Activated naive CD8-positive, alpha-beta T cell treated with anti-CD3 and anti-CD28 coated beads, Interleukin-2, amount 10 ng/mL, durations not matched to agents 7 days and 5 days (primary cell): ENCODE measurements around the gene RRP12. TPM values are rescaled to one million over a fixed set of nuclear protein-coding genes. Genes with fewer than 3 reads are reported as not detected.

Source experiments
- ATAC-seq: fragments of 150-1000 bp; cut with Tn5 transposase; one replicate; pipeline ENCODE4 v1.10.0; 2021; ENCODE audit warnings: low read depth, moderate library complexity
- POLR2A ChIA-PET: fragments of 350-600 bp; sonication (Branson Sonifier 250); formaldehyde crosslinking; loops from one replicate; lab custom pipeline; 2021; ENCODE audit warnings: antibody characterized with exemption; lab: Charles Lee
- DNase-seq: peaks from one replicate; pipeline ENCODE4 v3.0.0; 2021
- H3K27ac Mint-ChIP-seq: one replicate; pipeline ENCODE4 v1.8.0; 2022; ENCODE audit warnings: mild to moderate bottlenecking, mixed read lengths
- H3K27me3 Mint-ChIP-seq: one replicate; pipeline ENCODE4 v1.8.0; 2022; ENCODE audit warnings: mild to moderate bottlenecking, moderate library complexity, mixed read lengths
- H3K36me3 Mint-ChIP-seq: one replicate; pipeline ENCODE4 v1.8.0; 2021; ENCODE audit warnings: mild to moderate bottlenecking, mixed read lengths
- H3K4me1 Mint-ChIP-seq: one replicate; pipeline ENCODE4 v1.8.0; 2021; ENCODE audit warnings: mixed read lengths
- H3K4me3 Mint-ChIP-seq: one replicate; pipeline ENCODE4 v1.8.0; 2022; ENCODE audit warnings: mild to moderate bottlenecking, moderate library complexity, mixed read lengths
- H3K9me3 Mint-ChIP-seq: one replicate; pipeline ENCODE4 v1.8.0; 2021; ENCODE audit warnings: mixed read lengths
- total RNA-seq, 2 experiments: library from RNA; stranded (reverse); gene quantifications; one replicate each; pipeline ENCODE4 v1.2.3, GENCODE V29; 2021

Gene RRP12
- total RNA-seq, 2 experiments from 2014 or later: 20.5 to 23.8 TPM

DNA sequence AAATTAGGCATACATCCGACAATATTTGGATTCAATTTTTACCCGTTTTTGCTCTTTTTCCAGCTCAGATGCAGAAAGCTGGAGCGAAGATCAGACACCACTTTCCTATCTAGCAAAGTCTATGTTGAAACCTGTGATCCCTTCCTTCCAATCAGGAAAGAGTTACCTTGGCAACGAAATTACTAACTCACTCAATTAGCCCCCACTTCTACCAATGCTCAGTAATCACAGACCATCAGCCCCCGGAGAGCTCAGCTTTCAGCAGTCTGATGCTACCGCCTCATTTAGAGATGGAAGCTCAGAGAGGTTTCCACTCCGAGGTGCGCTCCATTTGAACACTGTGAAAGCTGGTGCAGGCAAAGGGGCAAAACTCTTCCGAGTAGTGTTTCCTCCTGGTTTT, 75.4 kb downstream of the RRP12 start:
- Mint-ChIP-seq H3K27ac (no peak overlapping the region), H3K4me3 (no peak overlapping the region), H3K27me3 (peaks cover 3% of the 10 kb centered on the region), H3K36me3 (peaks cover 7% of the 10 kb centered on the region), H3K4me1 (peaks cover 21% of the 10 kb centered on the region), H3K9me3 (no peaks in the 10 kb centered on the region)
- POLR2A ChIA-PET: interaction anchor here (1.8 kb wide), 1 partner anchor 34 kb away, joined by 4 read pairs; the partner anchor contains the start of gene ARHGAP19
- ATAC-seq (no peak), DNase-seq (no peak)

DNA sequence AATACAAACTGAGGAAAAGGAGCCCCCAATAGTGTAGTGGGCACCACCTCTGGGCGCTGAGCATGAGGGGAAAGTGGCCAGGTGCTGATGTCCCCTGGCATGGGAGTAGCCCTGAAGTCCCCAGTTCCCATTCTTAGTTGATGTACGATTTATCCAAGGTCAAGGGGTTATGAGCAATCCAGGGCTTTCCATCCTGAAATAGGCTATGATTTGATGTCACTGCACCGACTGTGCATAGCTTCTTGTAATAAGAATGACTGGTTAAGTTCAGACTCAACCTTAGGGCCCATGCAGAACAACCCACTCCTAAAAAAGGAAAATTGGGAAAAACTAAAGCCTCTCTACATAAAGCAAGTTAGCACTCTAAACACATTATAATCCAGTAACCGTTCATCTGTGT, 77.6 kb downstream of the RRP12 start:
- no peak for ATAC-seq
- Mint-ChIP-seq H3K36me3 (peaks cover 4% of the 10 kb centered on the region), H3K27ac (no peak overlapping the region), H3K4me3 (no peak overlapping the region), H3K9me3 (no peaks in the 10 kb centered on the region), H3K4me1 (peaks cover 27% of the 10 kb centered on the region), H3K27me3 (peaks cover 3% of the 10 kb centered on the region)
- POLR2A ChIA-PET: no interaction called here
- DNase-seq: no peak

- ATAC-seq (no peak), DNase-seq (no peak)
- Mint-ChIP-seq H3K27ac (no peak overlapping the region), H3K36me3 (peaks cover 2% of the 10 kb centered on the region), H3K9me3 (no peaks in the 10 kb centered on the region), H3K4me1 (peaks cover 24% of the 10 kb centered on the region), H3K27me3 (peaks cover 5% of the 10 kb centered on the region), H3K4me3 (peak overlapping the region; percentile 89)
- POLR2A ChIA-PET: interaction anchor here (4.4 kb wide), 1 partner anchor 11 kb away, joined by 54 read pairs; the partner anchor contains the start of gene FRAT2
Measured at GRCh38 chr10:97321804-97322190, 79.3 kb downstream of the RRP12 start.

GRCh38 chr10:97321032-97321803, 79.9 kb downstream of the RRP12 start:
- H3K9me3 Mint-ChIP-seq: no peaks in the 10 kb centered on the region
- peaks cover 5% of the 10 kb centered on the region for H3K27me3 Mint-ChIP-seq
- peak; percentile 42 for DNase-seq
- peaks cover 2% of the 10 kb centered on the region for H3K36me3 Mint-ChIP-seq
- POLR2A ChIA-PET: interaction anchor here (4.4 kb wide), 1 partner anchor 11 kb away, joined by 54 read pairs; the partner anchor contains the start of gene FRAT2
- H3K4me1 Mint-ChIP-seq: peaks cover 23% of the 10 kb centered on the region
- ATAC-seq: no peak
- H3K27ac Mint-ChIP-seq: peak overlapping the region; percentile 87
- H3K4me3 Mint-ChIP-seq: peak overlapping the region; percentile 89

DNA sequence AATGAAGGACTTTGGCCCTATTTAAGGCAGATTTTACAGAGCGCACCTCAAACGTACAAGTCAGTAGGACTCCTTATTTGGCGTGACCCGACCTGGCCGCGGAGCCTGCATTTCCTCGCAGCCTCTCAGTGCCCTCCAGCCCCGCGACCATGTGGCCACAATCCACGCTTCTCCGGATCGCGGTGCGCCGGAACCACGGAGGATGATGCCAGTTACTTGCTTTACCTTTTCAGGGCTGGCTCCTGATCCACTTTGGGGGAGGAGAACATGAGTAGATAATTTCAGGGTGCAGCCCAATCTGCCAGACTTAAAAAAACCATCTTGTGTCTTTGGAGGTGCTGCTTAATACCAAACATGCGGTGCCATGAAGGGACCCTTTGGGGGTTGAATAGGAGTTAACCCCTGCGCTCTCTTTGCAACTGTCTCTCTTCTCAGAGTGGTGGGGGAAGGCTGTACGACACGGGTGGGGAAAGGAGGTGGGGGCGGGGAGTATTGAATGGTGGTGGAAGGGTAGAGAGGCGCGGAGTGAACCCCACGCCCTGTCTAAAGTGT, 80.6 kb downstream of the RRP12 start:
- Mint-ChIP-seq H3K27ac (peak overlapping the region; percentile 87), H3K9me3 (no peaks in the 10 kb centered on the region), H3K4me3 (peak overlapping the region; percentile 89), H3K4me1 (peaks cover 23% of the 10 kb centered on the region), H3K27me3 (peaks cover 5% of the 10 kb centered on the region), H3K36me3 (peaks cover 2% of the 10 kb centered on the region)
- ATAC-seq (no peak), DNase-seq (peak; percentile 56)
- POLR2A ChIA-PET: interaction anchor here (1.6 to 4.4 kb wide), 6 partner anchors 8 to 81 kb away, joined by 5 to 54 read pairs (median 10); partner anchors contain the start of genes ARHGAP19, FRAT2 and RRP12

DNA sequence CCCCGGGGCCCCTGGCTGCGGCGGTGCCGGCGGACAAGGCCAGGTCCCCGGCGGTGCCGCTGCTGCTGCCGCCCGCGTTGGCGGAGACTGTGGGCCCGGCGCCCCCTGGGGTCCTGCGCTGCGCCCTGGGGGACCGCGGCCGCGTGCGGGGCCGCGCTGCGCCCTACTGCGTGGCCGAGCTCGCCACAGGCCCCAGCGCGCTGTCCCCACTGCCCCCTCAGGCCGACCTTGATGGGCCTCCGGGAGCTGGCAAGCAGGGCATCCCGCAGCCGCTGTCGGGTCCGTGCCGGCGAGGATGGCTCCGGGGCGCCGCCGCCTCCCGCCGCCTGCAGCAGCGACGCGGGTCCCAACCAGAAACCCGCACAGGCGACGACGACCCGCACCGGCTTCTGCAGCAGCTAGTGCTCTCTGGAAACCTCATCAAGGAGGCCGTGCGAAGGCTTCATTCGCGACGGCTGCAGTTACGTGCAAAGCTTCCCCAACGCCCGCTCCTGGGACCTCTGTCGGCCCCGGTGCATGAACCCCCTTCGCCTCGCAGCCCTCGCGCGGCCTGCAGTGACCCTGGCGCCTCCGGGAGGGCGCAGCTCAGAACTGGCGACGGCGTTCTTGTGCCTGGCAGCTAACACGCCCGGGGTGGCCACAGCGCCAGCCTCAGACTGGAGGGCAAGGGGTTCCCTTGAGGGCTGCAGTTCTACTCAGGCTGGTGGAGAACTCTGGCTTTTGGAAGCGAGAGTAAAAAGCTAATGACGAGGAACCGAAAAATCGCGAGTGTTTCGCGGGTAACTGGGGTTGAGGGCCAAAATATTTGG, 81.3 kb downstream of the RRP12 start:
- DNase-seq (peak; percentile 75), ATAC-seq (peak; percentile 50)
- peaks cover 23% of the 10 kb centered on the region for H3K4me1 Mint-ChIP-seq
- no peaks in the 10 kb centered on the region for H3K9me3 Mint-ChIP-seq
- POLR2A ChIA-PET: interaction anchor here (1.6 to 4.4 kb wide), 6 partner anchors 9 to 81 kb away, joined by 5 to 54 read pairs (median 10); partner anchors contain the start of genes ARHGAP19, FRAT2 and RRP12
- peak overlapping the region; percentile 89 for H3K4me3 Mint-ChIP-seq
- H3K27me3 Mint-ChIP-seq: peaks cover 5% of the 10 kb centered on the region
- H3K27ac Mint-ChIP-seq: peak overlapping the region; percentile 87
- H3K36me3 Mint-ChIP-seq: peaks cover 2% of the 10 kb centered on the region

DNA sequence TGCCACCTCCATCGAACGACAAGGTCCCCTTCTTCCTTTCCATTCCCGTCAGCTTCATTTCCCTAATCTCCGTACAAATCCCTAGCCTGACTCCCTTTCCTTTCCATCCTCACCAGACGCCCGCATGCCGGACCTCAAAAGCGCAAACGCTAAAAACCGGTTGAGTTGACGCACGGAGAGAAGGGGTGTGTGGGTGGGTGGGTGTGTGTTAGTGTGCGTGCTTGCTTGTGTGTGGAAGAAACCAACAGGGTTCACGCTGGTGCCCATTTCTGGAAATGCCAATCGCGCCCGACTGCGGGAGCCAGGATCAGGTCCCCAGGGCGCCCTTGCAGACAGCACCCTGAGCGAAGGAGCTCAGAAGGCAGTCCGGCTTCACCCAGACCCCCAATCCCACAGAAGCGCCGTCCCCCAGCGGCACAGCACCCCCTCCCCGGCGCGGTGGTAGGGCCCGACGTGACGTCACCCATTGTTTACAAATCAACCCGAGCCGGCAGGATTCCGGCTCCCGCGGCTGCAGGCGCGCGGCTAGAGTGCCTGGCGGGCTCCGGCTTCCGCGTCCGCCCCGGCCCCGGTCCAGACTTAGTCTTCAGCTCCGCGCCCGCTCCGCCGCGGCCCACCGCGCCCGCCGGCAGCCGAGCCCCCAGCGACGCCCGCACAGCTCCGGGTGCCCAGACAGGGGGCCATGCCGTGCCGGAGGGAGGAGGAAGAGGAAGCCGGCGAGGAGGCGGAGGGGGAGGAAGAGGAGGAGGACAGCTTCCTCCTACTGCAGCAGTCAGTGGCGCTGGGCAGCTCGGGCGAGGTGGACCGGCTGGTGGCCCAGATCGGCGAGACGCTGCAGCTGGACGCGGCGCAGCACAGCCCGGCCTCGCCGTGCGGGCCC, 82.1 kb downstream of the RRP12 start, which contains the start of gene FRAT1:
TSS of gene FRAT1 (plus strand) at position 500 of the 880 bp plus-strand sequence. CDS start at position 683, 183 bp downstream.
- ATAC-seq (peak; percentile 74), DNase-seq (peak; percentile 93)
- Mint-ChIP-seq H3K36me3 (peaks cover 2% of the 10 kb centered on the region), H3K4me1 (peaks cover 23% of the 10 kb centered on the region), H3K4me3 (peak within 1 kb of the TSS; percentile 97), H3K9me3 (no peaks in the 10 kb centered on the region), H3K27me3 (peaks cover 5% of the 10 kb centered on the region), H3K27ac (peak within 1 kb of the TSS; percentile 98)
- POLR2A ChIA-PET: interaction anchor here (0.5 to 4.4 kb wide), 7 partner anchors 9 to 82 kb away, joined by 4 to 54 read pairs (median 9); partner anchors contain the start of genes ARHGAP19, FRAT2 and RRP12

DNA sequence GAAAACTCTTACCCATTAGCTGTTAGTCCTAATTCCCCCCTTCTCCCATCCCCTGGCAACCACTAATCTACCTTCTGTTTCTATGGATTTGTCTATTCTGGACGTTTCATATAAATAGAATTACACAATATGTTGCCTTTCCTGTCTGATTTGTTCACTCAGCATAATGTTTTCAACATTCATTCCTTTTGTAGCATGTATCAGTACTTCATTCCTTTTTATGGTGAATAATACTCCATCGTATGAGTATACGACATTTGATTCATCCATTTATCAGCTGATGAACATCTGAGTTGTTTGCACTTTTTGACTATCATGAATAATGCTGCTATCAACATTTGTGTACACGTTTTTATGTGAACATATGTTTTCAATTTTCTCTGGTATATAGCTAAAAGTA, 86.5 kb downstream of the RRP12 start:
- H3K27me3 Mint-ChIP-seq: peaks cover 2% of the 10 kb centered on the region
- H3K4me1 Mint-ChIP-seq: peaks cover 7% of the 10 kb centered on the region
- POLR2A ChIA-PET: no interaction called here
- no peaks in the 10 kb centered on the region for H3K36me3 Mint-ChIP-seq
- H3K9me3 Mint-ChIP-seq: no peaks in the 10 kb centered on the region
- no peak overlapping the region for H3K27ac Mint-ChIP-seq
- ATAC-seq: no peak
- DNase-seq: no peak
- no peak overlapping the region for H3K4me3 Mint-ChIP-seq

GRCh38 chr10:97312897-97313296, 88.2 kb downstream of the RRP12 start:
- Mint-ChIP-seq H3K9me3 (no peaks in the 10 kb centered on the region), H3K27ac (no peak overlapping the region), H3K27me3 (peaks cover 2% of the 10 kb centered on the region), H3K4me1 (peaks cover under 1% of the 10 kb centered on the region), H3K4me3 (no peak overlapping the region), H3K36me3 (no peaks in the 10 kb centered on the region)
- DNase-seq: no peak
- POLR2A ChIA-PET: no interaction called here
- no peak for ATAC-seq

- Mint-ChIP-seq H3K27ac (no peak overlapping the region), H3K27me3 (peaks cover 2% of the 10 kb centered on the region), H3K4me3 (no peak overlapping the region), H3K9me3 (no peaks in the 10 kb centered on the region), H3K36me3 (no peaks in the 10 kb centered on the region), H3K4me1 (no peaks in the 10 kb centered on the region)
- DNase-seq: no peak
- ATAC-seq: no peak
- POLR2A ChIA-PET: interaction anchor here (0.5 kb wide), 1 partner anchor 329 kb away, joined by 4 read pairs; the partner anchor contains the start of gene PI4K2A
Measured at GRCh38 chr10:97311111-97311626, 90.0 kb downstream of the RRP12 start.

DNA sequence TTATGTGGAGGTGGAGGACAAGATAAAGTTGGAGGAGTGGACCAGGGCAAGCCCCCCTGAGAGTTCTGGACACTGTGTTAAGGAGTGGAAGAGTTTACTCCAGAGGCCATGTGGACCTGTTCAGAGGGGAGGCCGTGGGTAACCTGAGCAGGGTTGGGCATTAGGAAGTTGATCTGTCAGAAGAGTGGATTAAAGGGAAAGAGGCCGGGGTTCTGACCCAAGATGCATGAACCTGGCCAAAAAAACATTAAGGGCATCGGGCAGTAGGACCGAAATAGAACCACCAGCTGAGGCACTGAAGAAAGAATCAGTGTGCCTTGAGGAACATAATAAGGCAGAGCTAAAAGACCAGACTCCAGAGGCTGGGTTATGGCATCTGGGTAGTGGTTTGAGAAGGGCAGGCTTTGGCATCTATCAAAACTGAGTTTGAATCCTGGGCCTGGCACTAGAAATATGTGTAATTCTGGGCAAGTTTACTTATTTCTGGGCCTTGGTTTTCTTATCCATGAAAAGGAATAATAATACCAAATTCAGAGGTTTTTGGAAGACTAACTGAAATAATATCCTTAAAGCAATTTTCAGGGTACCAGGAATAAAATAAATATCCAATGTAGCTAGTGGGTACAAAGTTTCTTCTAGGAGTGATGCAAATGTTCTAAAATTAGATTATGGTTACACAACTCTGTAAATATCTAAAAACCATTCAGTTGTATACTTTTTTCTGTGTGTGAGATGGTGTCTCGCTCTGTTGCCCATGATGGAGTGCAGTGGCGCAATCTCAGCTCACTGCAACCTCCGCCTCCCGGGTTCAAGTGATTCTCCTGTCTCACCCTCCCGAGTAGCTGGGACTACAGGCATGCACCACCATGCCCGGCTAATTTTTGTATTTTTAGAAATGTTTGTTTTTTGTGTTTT, 93.0 kb downstream of the RRP12 start:
- no peak for ATAC-seq
- Mint-ChIP-seq H3K4me1 (no peaks in the 10 kb centered on the region), H3K9me3 (no peaks in the 10 kb centered on the region), H3K27ac (no peak overlapping the region), H3K4me3 (no peak overlapping the region), H3K27me3 (peaks cover 2% of the 10 kb centered on the region), H3K36me3 (no peaks in the 10 kb centered on the region)
- POLR2A ChIA-PET: no interaction called here
- DNase-seq: no peak
